ENCODE results near the gene COL27A1.

DNA sequence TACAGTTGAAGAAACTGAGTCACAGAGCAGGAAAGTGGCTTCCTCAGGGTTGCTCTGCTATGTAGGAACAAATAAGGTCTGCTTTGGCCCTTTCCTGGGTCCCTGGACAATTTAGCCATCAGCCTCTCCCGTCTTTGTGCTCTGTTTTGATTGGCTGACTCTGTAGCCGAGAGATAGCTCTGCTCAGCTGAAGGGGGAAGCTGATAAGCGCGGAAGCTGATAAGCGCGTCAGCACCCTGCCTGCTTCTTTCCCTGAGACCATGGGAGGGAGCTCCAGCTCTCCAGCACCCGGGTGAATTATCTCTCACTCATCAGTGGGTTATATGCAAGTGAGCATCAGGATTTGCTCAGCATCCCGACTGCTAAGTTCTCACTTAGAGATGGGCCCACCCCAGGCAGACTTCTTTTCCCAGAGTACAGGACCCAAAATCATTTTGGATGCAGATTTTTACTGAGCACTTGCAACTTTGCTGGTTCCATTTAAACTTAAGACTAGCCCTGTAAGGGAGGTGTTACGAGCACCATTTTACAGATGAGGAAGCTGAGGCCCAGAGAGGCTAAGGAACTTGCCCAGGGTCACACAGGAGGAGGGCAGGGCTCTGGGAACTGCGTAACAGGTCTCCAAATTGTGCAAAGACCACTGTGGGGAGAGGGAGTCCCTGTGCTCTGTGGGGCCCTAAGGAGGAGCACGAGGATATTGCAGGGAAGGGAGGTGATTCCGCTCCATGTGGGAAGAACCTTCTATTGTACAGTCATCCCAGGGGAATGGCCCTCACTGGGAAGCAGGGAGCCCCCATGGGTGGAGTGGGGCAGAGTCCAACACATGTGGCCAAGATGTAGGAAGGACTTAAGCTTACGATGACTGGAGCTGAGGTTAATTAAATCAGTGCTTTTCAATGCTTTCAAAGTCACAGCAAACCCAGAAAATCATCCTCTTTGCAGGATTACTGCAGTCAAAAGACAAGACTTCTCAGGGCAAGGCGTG, 83.8 kb downstream of the COL27A1 start:
- TF ChIP-seq POLR2A (IDR thresholded peaks at IDR 0.05; ENCODE audit: low read depth, low read length) (no peak), POLR2AphosphoS5 (IDR thresholded peaks at IDR 0.05; ENCODE audit: low read depth, low read length) (no peak)
